ENCODE results near the gene TSPAN13.

The TSPAN13 gene

GRCh38 chr7:16753102-16753931, at the start of gene TSPAN13:
Gene TSPAN13 (plus strand): TSS chr7:16753755. CDS start chr7:16753968, 213 bp downstream.
- peak; percentile 39 to 41 for DNase-seq

GRCh38 chr7:16708511-16708910, 45.0 kb upstream of the TSPAN13 start:
- DNase-seq, result no peak

GRCh38 chr7:16708980-16709379, 44.6 kb upstream of the TSPAN13 start:
- no peak for DNase-seq

- no peak for DNase-seq
Observed at GRCh38 chr7:16710651-16711050, 42.9 kb upstream of the TSPAN13 start.

DNA sequence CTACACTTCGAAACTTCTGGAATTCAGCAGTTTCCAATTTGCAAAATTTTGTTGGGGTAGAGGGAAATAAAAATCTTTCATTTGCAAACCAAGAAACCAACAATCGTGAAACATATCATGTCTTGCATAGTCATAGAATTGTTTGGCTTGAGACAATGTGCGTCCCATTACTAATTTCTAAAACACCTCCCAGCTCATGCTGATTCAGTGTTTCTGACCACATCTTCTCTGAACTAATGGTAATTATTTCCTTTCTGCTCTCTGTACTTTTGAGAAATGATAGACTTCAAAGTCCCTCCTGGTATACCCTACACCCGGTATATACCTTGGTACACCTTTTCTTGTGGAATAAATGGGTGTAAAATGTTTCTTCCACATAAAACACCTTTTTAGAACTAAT, 41.8 kb upstream of the TSPAN13 start:
- DNase-seq, result no peak

DNA sequence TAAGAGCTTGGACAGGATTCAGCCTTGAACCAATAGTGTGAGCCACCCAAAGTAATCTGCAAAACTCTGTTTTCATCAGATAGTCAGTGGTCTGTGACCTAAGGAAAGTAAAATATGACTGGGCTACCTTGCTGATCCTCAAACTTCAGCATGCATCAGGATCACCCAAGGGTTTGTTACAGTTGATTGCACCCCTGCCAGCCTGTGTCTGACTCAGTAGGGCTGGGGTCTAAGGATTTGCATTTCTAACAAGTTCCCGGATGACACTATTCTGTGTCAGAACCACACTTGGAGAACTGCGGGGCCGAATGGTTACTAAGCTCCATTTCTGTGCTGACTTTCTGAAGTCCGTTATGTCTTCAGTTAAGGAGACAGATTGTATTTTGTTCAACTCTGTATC, 40.6 kb upstream of the TSPAN13 start:
- DNase-seq, result no peak

GRCh38 chr7:16715928-16716327, 37.6 kb upstream of the TSPAN13 start:
- no peak for DNase-seq

DNA sequence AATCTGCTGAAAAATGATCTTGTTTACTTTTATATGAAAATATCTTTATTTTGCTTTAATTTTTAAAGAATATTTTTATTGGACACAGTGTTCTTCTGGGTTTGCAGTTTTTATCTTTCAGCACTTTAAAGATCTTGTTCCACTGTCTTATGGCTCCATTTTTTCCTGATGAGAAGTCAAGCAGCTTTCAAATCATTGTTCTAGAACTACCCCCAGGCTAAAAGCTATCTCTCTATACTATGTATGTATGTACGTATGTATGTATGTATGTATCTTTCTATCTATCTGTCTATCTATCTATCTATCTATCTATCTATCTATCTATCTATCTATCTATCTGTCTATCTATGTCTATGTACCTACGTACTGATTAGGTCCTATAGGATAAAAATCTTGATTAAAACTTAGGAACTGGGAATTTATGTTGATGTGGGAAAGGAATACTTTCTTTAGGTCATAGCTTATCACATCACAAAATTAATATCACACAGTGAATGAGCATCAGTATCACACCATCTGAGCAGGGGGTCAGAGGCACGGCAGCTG, 35.4 kb upstream of the TSPAN13 start:
- no peak for DNase-seq

- DNase-seq, result no peak
Observed at GRCh38 chr7:16719699-16720098, 33.9 kb upstream of the TSPAN13 start.

- no peak for DNase-seq
Observed at GRCh38 chr7:16721541-16721940, 32.0 kb upstream of the TSPAN13 start.

DNA sequence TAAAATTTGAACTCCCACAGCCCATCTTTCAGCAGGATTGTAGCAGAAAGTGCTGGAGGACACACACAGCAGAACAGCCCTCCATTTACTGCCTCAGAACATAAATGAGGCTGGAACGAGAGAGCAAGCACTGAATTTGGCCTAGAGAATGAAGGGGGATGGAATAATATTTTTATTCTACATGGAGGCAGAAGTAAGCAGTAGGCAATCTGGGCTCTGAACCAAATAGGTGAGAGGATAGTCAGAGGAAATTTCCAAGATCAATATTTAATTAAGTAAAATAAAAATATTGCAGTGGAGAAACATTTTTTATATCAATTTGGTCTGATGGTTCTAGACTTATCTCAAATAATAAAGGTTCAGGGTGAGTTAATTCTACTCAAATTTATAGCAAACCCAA, 29.2 kb upstream of the TSPAN13 start:
- no peak for DNase-seq

GRCh38 chr7:16726189-16726588, 27.4 kb upstream of the TSPAN13 start:
- no peak for DNase-seq

DNA sequence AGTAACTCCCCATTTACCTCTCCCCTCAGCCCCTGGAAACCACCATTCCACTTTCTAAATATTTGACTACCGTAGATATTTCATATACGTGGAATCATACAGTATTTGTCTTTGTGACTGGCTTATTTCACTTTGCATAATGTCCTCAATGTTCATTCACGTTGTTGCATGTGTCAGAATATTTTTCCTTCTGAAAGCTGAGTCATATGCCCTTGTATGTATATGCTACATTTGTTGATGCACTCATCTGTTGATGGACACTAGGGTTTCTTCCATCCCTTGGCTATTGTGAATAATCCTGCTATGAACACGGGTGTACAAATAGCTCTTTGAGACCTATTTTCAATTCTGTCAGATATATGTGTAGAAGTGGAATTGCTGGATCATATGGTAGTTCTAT, 25.8 kb upstream of the TSPAN13 start:
- DNase-seq, result no peak

- DNase-seq, result no peak
Observed at GRCh38 chr7:16728811-16729210, 24.7 kb upstream of the TSPAN13 start.

DNA sequence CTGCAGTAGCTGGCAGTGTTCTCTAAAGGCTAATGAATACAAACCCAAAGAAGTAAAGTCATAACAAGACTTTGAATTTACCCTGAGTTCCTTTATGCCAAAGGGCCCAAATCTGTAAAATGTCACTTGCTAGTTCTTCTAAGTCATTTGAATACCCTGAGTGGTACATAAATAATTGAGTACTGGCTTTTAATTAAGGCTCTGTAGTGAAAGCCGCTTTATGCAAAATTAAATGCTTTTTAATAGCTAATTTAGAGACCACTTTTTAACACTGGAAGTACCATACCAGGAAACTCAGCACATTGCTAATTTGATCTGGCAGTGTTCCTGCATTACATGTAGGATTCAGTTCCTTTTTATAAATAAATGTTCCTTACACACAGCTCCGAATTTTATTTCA, 24.0 kb upstream of the TSPAN13 start:
- no peak for DNase-seq

DNA sequence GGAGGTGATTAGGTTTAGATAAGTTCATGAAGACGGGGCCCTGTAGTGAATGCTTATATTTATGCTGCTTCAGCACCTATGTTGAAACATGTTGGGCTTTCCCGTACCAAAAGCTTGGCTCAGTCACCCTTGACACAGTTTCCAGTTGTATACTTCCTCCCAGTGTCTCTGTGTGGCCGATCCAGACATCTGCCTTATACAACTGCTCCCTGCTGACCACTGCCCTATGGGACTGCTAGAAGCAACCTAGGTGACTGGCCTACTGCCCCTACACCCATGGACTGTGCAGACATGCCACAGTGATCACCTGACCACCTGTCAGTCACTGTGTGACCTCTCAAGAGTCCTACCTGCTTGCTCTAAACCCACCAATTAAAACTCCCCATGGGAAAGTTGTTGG, 22.6 kb upstream of the TSPAN13 start:
- no peak for DNase-seq

GRCh38 chr7:16732828-16733227, 20.7 kb upstream of the TSPAN13 start:
- no peak for DNase-seq

DNA sequence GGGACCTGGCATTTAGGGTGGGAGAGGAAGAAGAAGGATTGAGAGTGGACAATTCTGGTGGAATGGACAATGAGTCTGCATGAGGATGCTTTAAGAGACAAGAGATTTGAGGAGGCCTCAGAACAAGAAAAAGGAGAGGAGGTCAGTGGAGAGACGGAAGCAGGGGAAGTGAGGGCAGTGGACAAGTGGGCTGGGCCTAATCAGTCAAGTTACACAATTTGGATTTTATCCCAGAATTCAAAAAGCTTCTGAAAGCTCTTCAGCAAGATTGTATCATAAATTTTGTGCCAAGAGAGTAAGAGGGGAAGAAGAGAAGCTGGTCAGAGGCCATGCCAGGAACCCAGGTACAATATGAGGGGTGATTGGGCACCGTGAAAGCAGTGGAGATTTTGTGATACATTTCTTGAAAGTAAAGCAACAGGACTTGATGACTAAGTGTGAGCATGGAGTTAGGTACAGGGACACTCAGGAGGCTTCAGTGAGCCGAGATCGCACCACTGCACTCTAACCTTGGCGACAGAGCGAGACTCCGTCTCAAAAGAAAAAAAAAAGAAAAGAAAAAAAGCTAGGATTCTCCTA, 19.3 kb upstream of the TSPAN13 start:
- DNase-seq, result no peak

DNA sequence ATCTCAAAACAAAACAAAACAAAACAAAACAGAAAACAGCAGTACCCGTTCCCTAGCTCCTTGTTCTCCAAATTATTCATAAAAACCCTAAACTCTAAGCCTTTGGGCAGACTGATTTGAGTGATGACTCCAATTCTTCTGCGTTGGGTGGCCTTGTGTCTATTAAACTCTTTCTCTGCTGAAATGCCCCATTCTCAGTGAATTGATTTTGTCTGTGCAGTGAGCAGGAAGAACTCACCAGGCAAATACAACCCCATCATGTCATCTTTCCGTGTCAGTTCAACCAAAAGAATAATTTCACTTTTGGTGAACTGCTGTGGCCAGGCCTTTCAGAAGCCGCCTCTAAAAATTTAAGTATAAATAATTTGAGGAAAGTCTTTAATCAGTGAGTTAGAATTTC, 18.5 kb upstream of the TSPAN13 start:
- DNase-seq, result no peak

GRCh38 chr7:16738011-16738688, 15.4 kb upstream of the TSPAN13 start:
- DNase-seq, result no peak

DNA sequence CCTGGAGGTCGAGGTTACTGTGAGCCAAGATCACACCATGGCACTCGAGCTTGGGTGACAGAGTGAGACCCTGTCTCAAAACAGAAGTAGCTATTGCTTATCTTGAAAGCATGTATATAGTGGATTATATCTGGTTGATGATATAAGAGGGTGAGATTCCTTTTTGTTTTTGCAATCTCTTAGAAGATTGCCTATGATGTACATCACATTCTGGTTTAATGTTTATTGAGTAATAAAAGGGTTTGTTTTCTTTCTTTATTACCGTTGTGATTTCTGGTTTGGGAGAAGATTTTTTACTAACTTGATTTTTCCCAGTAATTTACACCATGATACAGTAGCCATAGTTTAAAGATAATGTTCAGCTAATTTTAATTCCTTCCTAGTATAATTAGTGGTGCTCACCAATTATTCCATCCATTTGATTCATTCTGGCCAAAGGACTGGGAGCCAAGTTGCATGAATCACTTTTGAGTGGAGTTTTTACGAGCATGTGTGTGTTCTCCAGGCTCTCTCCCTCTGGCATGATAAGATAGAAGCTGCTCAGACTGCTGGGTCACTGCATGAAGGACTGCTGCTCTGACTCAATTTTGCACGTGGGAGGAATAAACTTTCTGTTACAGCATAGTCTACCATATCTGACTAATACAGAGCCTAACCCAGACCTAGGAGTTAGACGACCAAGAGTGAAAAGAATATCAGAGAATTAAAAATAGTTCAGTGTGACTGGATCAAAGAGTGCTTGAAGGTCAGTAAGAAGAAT, 13.5 kb upstream of the TSPAN13 start:
- DNase-seq, result no peak

- DNase-seq, result no peak
Observed at GRCh38 chr7:16740623-16740953, 13.0 kb upstream of the TSPAN13 start.

DNA sequence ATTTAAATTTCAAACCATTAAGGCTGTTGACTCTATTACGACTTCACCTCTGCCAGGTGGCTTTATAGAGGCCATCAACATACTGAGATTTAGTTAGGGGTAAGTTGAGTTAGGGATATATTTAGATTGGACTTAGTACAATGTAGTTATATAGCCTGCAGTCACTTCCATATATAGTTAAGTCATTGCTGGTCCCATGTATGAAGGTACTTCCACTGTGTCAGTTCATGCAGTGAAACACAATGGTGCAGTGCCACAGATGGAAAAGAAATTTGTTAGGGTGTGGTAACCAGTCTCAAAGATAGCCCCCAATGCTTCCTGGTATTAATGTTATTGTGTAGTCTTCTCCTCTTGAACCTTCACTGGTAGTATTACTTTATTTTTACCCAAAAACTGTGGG, 12.6 kb upstream of the TSPAN13 start:
- no peak for DNase-seq

Data from Kasumi-1 (cell line).